Measurements from ENCODE around the gene CNTN4.

DNA sequence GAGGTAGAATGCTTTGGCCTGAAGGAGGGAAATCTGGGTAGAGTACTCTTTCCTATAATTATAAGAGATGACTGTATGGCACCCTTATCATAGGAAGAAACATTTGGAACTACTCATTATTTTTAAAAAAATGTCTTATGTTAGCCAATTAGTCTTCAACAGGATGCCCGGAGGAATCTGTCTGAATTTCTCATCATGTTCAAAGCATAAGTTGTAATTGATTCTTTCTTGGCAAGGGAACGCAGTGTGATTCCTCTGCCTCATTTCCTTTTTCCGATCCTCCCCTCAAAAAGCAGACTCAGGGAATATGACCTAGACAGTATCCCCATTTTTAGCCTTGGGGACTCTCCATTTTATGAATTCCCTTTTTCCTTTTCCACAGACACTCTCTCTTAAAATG is 846.5 kb downstream of the CNTN4 start:
- no peak for TF ChIP-seq ZNF274 (IDR thresholded peaks at IDR 0.05; ENCODE audit: low read depth, low read length)
- TF ChIP-seq YY1 (IDR thresholded peaks at IDR 0.05; ENCODE audit: insufficient read depth, insufficient read length) = no peak
- no peak for TF ChIP-seq SUZ12 (IDR thresholded peaks at IDR 0.05; ENCODE audit: extremely low read depth, insufficient read depth, insufficient read length)
